ENCODE data around the gene OLIG2.

OLIG2 gene

DNA sequence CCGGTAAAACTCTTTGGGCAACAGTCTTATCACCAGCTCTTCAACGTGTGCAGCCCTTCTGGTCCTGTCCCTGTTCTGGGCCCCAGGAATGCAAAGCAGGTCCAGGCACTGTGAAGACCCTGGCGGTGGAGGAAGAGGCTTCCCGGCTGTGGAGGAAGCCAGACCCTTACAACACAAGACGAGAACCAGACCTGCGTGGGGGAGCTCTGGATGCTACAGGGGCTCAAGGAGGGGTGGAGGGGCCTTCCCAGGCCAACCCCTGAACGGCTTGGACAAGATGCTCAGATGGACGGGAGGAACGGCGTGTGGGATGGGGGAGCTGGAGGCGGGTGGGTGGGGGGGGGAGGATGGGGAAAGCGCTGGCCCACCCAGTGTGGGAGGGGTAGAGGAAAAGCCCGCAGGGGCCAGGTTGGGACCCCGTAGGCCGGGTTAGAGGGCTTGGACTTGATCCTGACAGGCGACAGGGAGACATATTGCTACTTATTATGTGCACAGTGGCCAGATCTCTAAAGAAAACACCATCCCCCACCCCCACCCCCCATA lies 5.1 kb upstream of the OLIG2 start:
- no peak for DNase-seq

GRCh38 chr21:33021150-33021549 lies 4.6 kb upstream of the OLIG2 start:
- no peak for DNase-seq

DNA sequence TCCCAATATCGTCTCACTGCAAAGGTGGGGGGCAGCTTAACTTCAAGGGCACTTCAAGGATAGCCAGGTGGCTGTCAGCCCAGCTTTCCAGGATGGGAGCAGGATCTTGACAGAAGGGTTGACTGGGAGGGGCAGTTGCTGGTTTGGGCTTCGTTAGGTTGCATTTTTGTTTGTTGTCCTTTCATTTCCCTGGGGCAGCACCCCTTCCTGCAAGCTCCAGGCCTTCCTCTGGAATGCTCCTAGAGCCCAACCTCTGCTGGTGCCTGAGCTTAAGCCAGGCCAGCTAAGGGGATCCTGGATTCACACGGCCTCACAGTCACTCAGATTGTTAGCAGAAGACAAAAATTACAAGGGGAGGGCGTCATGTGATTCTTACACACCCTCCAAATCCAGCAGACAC lies 4.1 kb upstream of the OLIG2 start:
- DNase-seq, result no peak

- DNase-seq, result no peak
Measured at GRCh38 chr21:33022489-33022827, 3.3 kb upstream of the OLIG2 start.

DNA sequence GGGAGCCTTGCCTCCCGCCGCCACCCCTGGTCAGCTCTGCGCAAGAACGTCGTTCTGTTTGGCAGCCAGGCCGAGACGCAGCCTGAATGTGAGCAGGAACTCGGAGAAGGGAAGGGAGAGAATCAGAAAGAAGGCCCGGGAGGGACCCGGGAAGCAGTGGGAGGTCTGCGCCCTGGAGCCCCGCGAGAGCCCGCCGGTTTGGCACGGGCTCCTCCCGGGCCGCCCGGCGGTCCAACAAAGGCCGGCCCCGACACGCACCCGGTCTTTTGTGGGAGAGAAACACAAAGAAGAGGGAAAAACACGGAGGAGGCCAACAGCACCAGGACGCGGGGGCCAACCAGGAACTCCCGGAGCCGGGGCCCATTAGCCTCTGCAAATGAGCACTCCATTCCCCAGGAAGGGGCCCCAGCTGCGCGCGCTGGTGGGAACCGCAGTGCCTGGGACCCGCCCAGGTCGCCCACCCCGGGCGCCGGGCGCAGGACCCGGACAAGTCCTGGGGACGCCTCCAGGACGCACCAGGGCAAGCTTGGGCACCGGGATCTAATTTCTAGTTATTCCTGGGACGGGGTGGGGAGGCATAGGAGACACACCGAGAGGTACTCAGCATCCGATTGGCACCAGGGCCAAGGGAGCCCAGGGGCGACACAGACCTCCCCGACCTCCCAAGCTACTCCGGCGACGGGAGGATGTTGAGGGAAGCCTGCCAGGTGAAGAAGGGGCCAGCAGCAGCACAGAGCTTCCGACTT lies 2.7 kb upstream of the OLIG2 start:
- DNase-seq, result no peak

GRCh38 chr21:33023574-33024200 lies 2.0 kb upstream of the OLIG2 start:
- no peak for DNase-seq

GRCh38 chr21:33024201-33025103 lies 1.3 kb upstream of the OLIG2 start:
- no peak for DNase-seq

GRCh38 chr21:33025106-33025488 lies 638 bp upstream of the OLIG2 start:
- DNase-seq, result no peak

DNA sequence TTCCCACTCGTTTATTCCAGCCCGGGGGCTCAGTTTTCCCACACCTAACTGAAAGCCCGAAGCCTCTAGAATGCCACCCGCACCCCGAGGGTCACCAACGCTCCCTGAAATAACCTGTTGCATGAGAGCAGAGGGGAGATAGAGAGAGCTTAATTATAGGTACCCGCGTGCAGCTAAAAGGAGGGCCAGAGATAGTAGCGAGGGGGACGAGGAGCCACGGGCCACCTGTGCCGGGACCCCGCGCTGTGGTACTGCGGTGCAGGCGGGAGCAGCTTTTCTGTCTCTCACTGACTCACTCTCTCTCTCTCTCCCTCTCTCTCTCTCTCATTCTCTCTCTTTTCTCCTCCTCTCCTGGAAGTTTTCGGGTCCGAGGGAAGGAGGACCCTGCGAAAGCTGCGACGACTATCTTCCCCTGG lies 716 bp downstream of the OLIG2 start:
- no peak for DNase-seq

DNA sequence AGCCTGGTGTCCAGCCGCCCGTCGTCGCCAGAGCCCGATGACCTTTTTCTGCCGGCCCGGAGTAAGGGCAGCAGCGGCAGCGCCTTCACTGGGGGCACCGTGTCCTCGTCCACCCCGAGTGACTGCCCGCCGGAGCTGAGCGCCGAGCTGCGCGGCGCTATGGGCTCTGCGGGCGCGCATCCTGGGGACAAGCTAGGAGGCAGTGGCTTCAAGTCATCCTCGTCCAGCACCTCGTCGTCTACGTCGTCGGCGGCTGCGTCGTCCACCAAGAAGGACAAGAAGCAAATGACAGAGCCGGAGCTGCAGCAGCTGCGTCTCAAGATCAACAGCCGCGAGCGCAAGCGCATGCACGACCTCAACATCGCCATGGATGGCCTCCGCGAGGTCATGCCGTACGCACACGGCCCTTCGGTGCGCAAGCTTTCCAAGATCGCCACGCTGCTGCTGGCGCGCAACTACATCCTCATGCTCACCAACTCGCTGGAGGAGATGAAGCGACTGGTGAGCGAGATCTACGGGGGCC lies 1.2 kb downstream of the OLIG2 start:
- DNase-seq, result no peak

GRCh38 chr21:33027401-33028286 lies 1.9 kb downstream of the OLIG2 start:
- no peak for DNase-seq

DNA sequence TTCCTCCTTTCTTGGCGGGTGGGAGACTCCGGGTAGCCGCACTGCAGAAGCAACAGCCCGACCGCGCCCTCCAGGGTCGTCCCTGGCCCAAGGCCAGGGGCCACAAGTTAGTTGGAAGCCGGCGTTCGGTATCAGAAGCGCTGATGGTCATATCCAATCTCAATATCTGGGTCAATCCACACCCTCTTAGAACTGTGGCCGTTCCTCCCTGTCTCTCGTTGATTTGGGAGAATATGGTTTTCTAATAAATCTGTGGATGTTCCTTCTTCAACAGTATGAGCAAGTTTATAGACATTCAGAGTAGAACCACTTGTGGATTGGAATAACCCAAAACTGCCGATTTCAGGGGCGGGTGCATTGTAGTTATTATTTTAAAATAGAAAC lies 2.5 kb downstream of the OLIG2 start:
- DNase-seq, result no peak

DNA sequence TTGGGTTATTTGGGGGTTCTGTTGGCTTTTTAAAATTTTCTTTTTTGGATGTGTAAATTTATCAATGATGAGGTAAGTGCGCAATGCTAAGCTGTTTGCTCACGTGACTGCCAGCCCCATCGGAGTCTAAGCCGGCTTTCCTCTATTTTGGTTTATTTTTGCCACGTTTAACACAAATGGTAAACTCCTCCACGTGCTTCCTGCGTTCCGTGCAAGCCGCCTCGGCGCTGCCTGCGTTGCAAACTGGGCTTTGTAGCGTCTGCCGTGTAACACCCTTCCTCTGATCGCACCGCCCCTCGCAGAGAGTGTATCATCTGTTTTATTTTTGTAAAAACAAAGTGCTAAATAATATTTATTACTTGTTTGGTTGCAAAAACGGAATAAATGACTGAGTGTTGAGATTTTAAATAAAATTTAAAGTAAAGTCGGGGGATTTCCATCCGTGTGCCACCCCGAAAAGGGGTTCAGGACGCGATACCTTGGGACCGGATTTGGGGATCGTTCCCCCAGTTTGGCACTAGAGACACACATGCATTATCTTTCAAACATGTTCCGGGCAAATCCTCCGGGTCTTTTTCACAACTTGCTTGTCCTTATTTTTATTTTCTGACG lies 3.1 kb downstream of the OLIG2 start:
- DNase-seq, result no peak

DNA sequence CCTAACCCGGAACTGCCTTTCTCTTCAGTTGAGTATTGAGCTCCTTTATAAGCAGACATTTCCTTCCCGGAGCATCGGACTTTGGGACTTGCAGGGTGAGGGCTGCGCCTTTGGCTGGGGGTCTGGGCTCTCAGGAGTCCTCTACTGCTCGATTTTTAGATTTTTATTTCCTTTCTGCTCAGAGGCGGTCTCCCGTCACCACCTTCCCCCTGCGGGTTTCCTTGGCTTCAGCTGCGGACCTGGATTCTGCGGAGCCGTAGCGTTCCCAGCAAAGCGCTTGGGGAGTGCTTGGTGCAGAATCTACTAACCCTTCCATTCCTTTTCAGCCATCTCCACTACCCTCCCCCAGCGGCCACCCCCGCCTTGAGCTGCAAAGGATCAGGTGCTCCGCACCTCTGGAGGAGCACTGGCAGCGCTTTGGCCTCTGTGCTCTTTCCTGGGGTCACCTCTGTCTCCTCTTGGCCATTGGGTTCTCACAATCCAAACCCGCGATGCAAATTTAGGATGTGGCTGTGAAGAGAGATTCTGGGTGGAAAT lies 3.7 kb downstream of the OLIG2 start:
- DNase-seq, result no peak

DNA sequence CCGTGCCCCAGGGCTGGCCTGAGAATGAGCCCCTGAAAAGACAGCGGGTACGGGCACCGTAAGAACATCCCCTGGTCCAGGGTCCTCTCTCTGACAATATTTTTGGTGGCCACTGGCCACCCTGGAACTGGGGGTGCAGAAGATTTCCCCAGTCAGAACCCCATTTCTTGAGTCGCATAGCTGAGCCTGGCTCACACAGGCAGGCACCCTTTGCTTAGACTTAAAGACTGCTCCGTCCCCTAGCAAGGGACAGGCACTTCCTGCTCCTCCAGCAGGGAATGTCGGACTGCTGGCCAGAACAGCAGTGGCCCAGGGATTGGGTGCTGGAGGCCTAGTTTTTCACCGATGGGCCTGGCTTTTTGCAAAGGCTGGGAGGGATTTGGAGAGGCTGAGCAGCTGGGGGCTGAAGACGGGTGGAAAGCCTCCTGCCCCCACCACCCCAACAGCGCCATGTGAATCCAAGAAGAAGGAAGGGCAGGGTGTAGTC lies 4.3 kb downstream of the OLIG2 start:
- DNase-seq, result no peak

DNA sequence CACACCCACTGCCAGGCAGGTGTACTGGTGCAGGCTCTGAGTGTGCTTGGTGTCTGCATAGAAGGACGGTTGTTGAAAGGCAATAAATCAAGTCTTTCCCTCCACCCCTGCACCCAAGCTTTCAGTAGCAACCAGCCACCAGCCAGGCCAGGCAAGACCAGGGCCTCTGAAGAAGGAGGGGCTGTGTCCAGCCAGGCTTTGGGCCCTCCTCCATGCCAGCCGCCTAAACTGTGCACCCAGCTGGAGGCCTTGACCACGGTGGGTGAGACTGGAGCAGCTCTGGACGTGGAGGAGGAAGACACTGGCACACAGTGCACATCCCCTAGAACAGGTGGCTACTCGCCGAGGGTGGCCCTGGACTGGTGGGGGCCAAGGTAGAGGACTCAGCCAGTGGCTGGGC lies 4.9 kb downstream of the OLIG2 start:
- DNase-seq, result no peak

- DNase-seq, result no peak
Measured at GRCh38 chr21:33031152-33031911, 5.6 kb downstream of the OLIG2 start.

DNA sequence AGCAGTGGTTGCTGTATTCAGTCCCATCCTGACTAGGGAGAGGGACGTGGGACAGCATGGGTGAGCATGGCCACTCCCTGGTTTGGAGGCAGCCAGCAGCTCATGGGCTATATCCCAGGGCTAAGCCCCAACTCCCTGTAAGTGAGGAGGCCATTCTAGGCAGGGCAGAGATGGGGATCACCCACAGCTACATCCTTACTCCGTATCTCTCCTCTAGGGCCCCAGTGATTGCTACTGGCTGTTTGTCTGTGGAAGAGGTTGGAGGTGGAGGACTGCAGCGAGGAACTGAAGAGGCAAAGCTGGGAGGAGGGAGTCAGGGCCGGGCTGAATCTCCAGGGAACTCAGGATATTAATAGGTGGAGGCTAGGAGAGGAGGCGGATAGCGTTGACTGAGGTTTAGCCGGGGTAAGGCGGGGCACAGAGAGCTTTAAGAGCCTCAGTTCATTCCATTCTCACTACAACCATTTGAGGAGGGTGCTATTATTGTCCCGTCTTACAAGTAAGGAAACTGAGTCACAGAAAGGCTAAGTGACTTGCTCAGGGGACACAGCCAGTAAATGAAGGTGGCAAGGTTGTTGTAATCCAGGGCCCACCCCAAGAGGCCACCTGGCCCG lies 6.8 kb downstream of the OLIG2 start:
- DNase-seq, result no peak

GRCh38 chr21:33033094-33033951 lies 7.6 kb downstream of the OLIG2 start:
- no peak for DNase-seq
